ENCODE data around the gene LYPLA2.

Gene LYPLA2

GRCh38 chr1:23790696-23791515 is at the start of gene LYPLA2:
Gene LYPLA2, plus strand, starts transcription at chr1:23791145. Its CDS starts 1,538 bp downstream, at chr1:23792683.
- peak; percentile 88 for DNase-seq

- no peak for DNase-seq
Observed at GRCh38 chr1:23741609-23742008, 49.3 kb upstream of the LYPLA2 start.

GRCh38 chr1:23742670-23743286 is 48.2 kb upstream of the LYPLA2 start:
- DNase-seq, result peak; percentile 31

GRCh38 chr1:23743287-23744152 is 47.4 kb upstream of the LYPLA2 start, which contains the start of gene ELOA:
Gene ELOA, plus strand, starts transcription at chr1:23743471. Its CDS starts 33 bp downstream, at chr1:23743504.
- peak; percentile 51 for DNase-seq

GRCh38 chr1:23745515-23745914 is 45.4 kb upstream of the LYPLA2 start:
- peak; percentile 52 for DNase-seq

- no peak for DNase-seq
Observed at GRCh38 chr1:23748016-23748415, 42.9 kb upstream of the LYPLA2 start.

GRCh38 chr1:23751050-23751814 is 39.7 kb upstream of the LYPLA2 start:
- peak; percentile 52 for DNase-seq

- no peak for DNase-seq
Observed at GRCh38 chr1:23751815-23752200, 39.1 kb upstream of the LYPLA2 start.

- no peak for DNase-seq
Observed at GRCh38 chr1:23752909-23753308, 38.0 kb upstream of the LYPLA2 start.

GRCh38 chr1:23756676-23757075 is 34.3 kb upstream of the LYPLA2 start:
- DNase-seq, result peak; percentile 10

GRCh38 chr1:23757812-23758211 is 33.1 kb upstream of the LYPLA2 start:
- DNase-seq, result no peak

- no peak for DNase-seq
Observed at GRCh38 chr1:23759277-23759676, 31.7 kb upstream of the LYPLA2 start.

GRCh38 chr1:23763041-23763577 is 27.8 kb upstream of the LYPLA2 start:
- no peak for DNase-seq

GRCh38 chr1:23768733-23769132 is 22.2 kb upstream of the LYPLA2 start:
- DNase-seq, result no peak

GRCh38 chr1:23772049-23772853 is 18.7 kb upstream of the LYPLA2 start:
- DNase-seq, result peak; percentile 73

GRCh38 chr1:23772854-23773242 is 18.1 kb upstream of the LYPLA2 start:
- DNase-seq, result no peak

- DNase-seq, result no peak
Observed at GRCh38 chr1:23774174-23774880, 16.6 kb upstream of the LYPLA2 start.

GRCh38 chr1:23776217-23776616 is 14.7 kb upstream of the LYPLA2 start:
- DNase-seq, result no peak

GRCh38 chr1:23777979-23778814 is 12.7 kb upstream of the LYPLA2 start, which contains the start of gene PITHD1:
Gene PITHD1, plus strand, starts transcription at chr1:23778418. Its CDS starts 98 bp downstream, at chr1:23778516.
- peak; percentile 78 for DNase-seq

Measured in MV-4-11 (cell line).